Naive thymus-derived CD4-positive, alpha-beta T cell (primary cell): ENCODE data around the gene PRXL2A. TPM values are rescaled to one million over a fixed set of nuclear protein-coding genes. Genes with fewer than 3 reads are reported as not detected.

ENCODE experiments used
- ATAC-seq: fragments of 150-1000 bp; cut with Tn5 transposase; 2 replicates; pipeline ENCODE4 v1.10.0; 2021; ENCODE audit warnings: mild to moderate bottlenecking, moderate library complexity
- CTCF ChIA-PET: fragments of 350-600 bp; sonication (Branson Sonifier 250); formaldehyde crosslinking; loops from one replicate; lab custom pipeline; 2021; ENCODE audit warnings: antibody characterized with exemption; lab: Charles Lee
- POLR2A ChIA-PET: fragments of 350-600 bp; sonication (Branson Sonifier 250); formaldehyde crosslinking; loops from one replicate; lab custom pipeline; 2021; ENCODE audit warnings: antibody characterized with exemption, inconsistent platforms; lab: Charles Lee
- DNase-seq, 9 donors: peaks; one replicate each; pipeline versions ENCODE4 v3.0.0 to v3.0.0-alpha.2; 2020 to 2022; ENCODE audit warnings: mixed read lengths in 1 of 9
- H3K27ac ChIP-seq: one replicate; pipeline ENCODE4 v1.7.0; 2013; ENCODE audit warnings: mild to moderate bottlenecking, low read depth, low read length, moderate library complexity
- H3K27me3 ChIP-seq, 2 donors: one replicate each; pipeline ENCODE4 v1.7.0; 2013; ENCODE audit warnings: low read length in 2 of 2, mild to moderate bottlenecking in 2 of 2, moderate library complexity in 2 of 2; ENCODE audit not compliant: control insufficient read depth in 2 of 2, insufficient read depth in 2 of 2
- H3K36me3 ChIP-seq, 3 experiments: 1 replicate in 2 of 3; 2 replicates in 1 of 3; pipeline ENCODE4 v1.7.0; 2013; ENCODE audit warnings: low read length in 3 of 3, mild to moderate bottlenecking in 3 of 3, moderate library complexity in 1 of 3; ENCODE audit not compliant: insufficient read depth in 3 of 3, control insufficient read depth in 2 of 3
- H3K4me1 ChIP-seq, 2 donors: one replicate each; pipeline ENCODE4 v1.7.0; 2013; ENCODE audit warnings: low read length in 2 of 2, mild to moderate bottlenecking in 2 of 2, moderate library complexity in 1 of 2; ENCODE audit not compliant: control insufficient read depth in 2 of 2, insufficient read depth in 2 of 2
- H3K4me3 ChIP-seq: 2 replicates; pipeline ENCODE4 v1.7.0; 2013; ENCODE audit warnings: mild to moderate bottlenecking, low read length
- H3K9me3 ChIP-seq, 3 experiments: 1 replicate in 2 of 3; 2 replicates in 1 of 3; pipeline ENCODE4 v1.7.0; 2013; ENCODE audit warnings: low read length in 3 of 3; ENCODE audit not compliant: control insufficient read depth in 2 of 3
- H3K27ac Mint-ChIP-seq, 9 donors: one replicate each; pipeline ENCODE4 v1.8.0; 2020 to 2022; ENCODE audit warnings: mixed read lengths in 9 of 9, mild to moderate bottlenecking in 8 of 9, moderate library complexity in 5 of 9, inconsistent platforms in 2 of 9
- H3K27me3 Mint-ChIP-seq, 5 donors: one replicate each; pipeline ENCODE4 v1.8.0; 2021 to 2022; ENCODE audit warnings: mixed read lengths in 5 of 5, mild to moderate bottlenecking in 1 of 5
- H3K36me3 Mint-ChIP-seq, 5 donors: one replicate each; pipeline ENCODE4 v1.8.0; 2020 to 2022; ENCODE audit warnings: mixed read lengths in 5 of 5, mild to moderate bottlenecking in 3 of 5, inconsistent platforms in 1 of 5
- H3K4me1 Mint-ChIP-seq, 7 donors: one replicate each; pipeline ENCODE4 v1.8.0; 2020 to 2022; ENCODE audit warnings: mixed read lengths in 7 of 7, mild to moderate bottlenecking in 3 of 7, inconsistent platforms in 1 of 7
- H3K4me3 Mint-ChIP-seq, 10 donors: one replicate each; pipeline ENCODE4 v1.8.0; 2020 to 2022; ENCODE audit warnings: mild to moderate bottlenecking in 10 of 10, mixed read lengths in 10 of 10, moderate library complexity in 6 of 10, inconsistent platforms in 2 of 10
- H3K9me3 Mint-ChIP-seq, 11 donors: one replicate each; pipeline ENCODE4 v1.8.0; 2020 to 2022; ENCODE audit warnings: mixed read lengths in 11 of 11, mild to moderate bottlenecking in 4 of 11, inconsistent platforms in 1 of 11, moderate library complexity in 1 of 11
- intact Hi-C, 2 donors: fragments of 100-400 bp; cut with micrococcal nuclease; formaldehyde crosslinking; loops; one replicate each; pipeline ENCODE4 v1.15.1; 2023
- polyA plus RNA-seq, 2 donors: library from polyadenylated mRNA; unstranded; fragments of 300-500 nt; fragmentation: Illumina TruSeq; gene quantifications; one replicate each; pipeline ENCODE4 v1.2.3, GENCODE V29; 2021
- total RNA-seq, 6 experiments: library from RNA in 5 of 6; stranded (reverse) in 5 of 6; gene quantifications; 1 replicate in 5 of 6; 2 replicates in 1 of 6; pipeline ENCODE4 v1.2.3 and lab custom pipeline; 2021 to 2026

Gene PRXL2A
- total and polyA plus RNA-seq, 7 experiments from 2014 or later, result 5.6 to 20.1 (median 8.6) TPM

GRCh38 chr10:80373502-80373901, 34.8 kb upstream of the PRXL2A start:
- no peaks in the 10 kb centered on the region for H3K9me3 ChIP-seq
- Mint-ChIP-seq H3K4me1 (peaks cover 2 to 18% (median 9%) of the 10 kb centered on the region in 7 donors), H3K27me3 (peaks cover 0 to 7% (median 0%) of the 10 kb centered on the region in 5 donors), H3K27ac (peak overlapping the region in 1 of 9 donors; percentile 52), H3K36me3 (no peaks in the 10 kb centered on the region), H3K4me3 (no peak overlapping the region), H3K9me3 (peaks cover 0 to 7% (median 0%) of the 10 kb centered on the region in 11 donors)
- CTCF ChIA-PET, result no interaction called here
- H3K36me3 ChIP-seq, result no peaks in the 10 kb centered on the region
- H3K27ac ChIP-seq, result no peak overlapping the region
- POLR2A ChIA-PET, result interaction anchor here (1.6 kb wide), 1 partner anchor 34 kb away, joined by 3 read pairs; the partner anchor contains the start of gene PRXL2A
- H3K27me3 ChIP-seq, result no peaks in the 10 kb centered on the region
- H3K4me3 ChIP-seq, result no peak overlapping the region
- no peak for ATAC-seq
- peaks cover 0 to 1% of the 10 kb centered on the region in 2 donors for H3K4me1 ChIP-seq
- no peak for DNase-seq
- intact Hi-C loops, result no loop called here

- Mint-ChIP-seq H3K4me1 (peaks cover 10 to 31% (median 26%) of the 10 kb centered on the region in 7 donors), H3K4me3 (no peak overlapping the region), H3K27ac (peak overlapping the region in 4 of 9 donors; percentile 19 to 56 (median 44)), H3K9me3 (no peaks in the 10 kb centered on the region), H3K36me3 (no peaks in the 10 kb centered on the region), H3K27me3 (peaks cover 0 to 8% (median 0%) of the 10 kb centered on the region in 5 donors)
- intact Hi-C loops, result loop anchor here (5.0 to 10.0 kb wide), 4 partner anchors 153 to 1458 kb away; no protein-coding TSS in a partner anchor
- ChIA-PET CTCF (interaction anchor here (0.8 to 1.2 kb wide), 2 partner anchors 65 to 206 kb away, joined by 3 to 4 read pairs; no protein-coding TSS in a partner anchor), POLR2A (interaction anchor here (0.6 kb wide), 1 partner anchor 576 kb away, joined by 3 read pairs; no protein-coding TSS in a partner anchor)
- no peaks in the 10 kb centered on the region for H3K27me3 ChIP-seq
- DNase-seq, result no peak
- H3K4me1 ChIP-seq, result peaks cover 0 to 16% of the 10 kb centered on the region in 2 donors
- no peak for ATAC-seq
- no peaks in the 10 kb centered on the region for H3K36me3 ChIP-seq
- no peak overlapping the region for H3K27ac ChIP-seq
- H3K4me3 ChIP-seq, result no peak overlapping the region
- H3K9me3 ChIP-seq, result no peaks in the 10 kb centered on the region
These were observed 28.6 kb upstream of the PRXL2A start for GRCh38 chr10:80379701-80380100.

- POLR2A ChIA-PET, result interaction anchor here (0.6 kb wide), 1 partner anchor 577 kb away, joined by 3 read pairs; no protein-coding TSS in a partner anchor
- no peak for ATAC-seq
These were observed 28.2 kb upstream of the PRXL2A start for GRCh38 chr10:80380185-80380584.

GRCh38 chr10:80382989-80383388, 25.4 kb upstream of the PRXL2A start:
- CTCF ChIA-PET, result interaction anchor here (0.6 to 2.7 kb wide), 9 partner anchors 60 to 543 kb away, joined by 3 to 17 read pairs (median 3); no protein-coding TSS in a partner anchor
- DNase-seq, result peak in 8 of 9 donors; percentile 34 to 79 (median 63)
- POLR2A ChIA-PET, result interaction anchor here (0.6 to 1.0 kb wide), 3 partner anchors 61 to 127 kb away, joined by 3 read pairs; no protein-coding TSS in a partner anchor
- Histone ChIP-seq H3K4me3 (no peak overlapping the region), H3K27me3 (no peaks in the 10 kb centered on the region), H3K27ac (no peak overlapping the region), H3K36me3 (no peaks in the 10 kb centered on the region), H3K4me1 (peaks cover 0 to 16% of the 10 kb centered on the region in 2 donors), H3K9me3 (no peaks in the 10 kb centered on the region)
- H3K4me3 Mint-ChIP-seq, result peak overlapping the region in 5 of 10 donors; percentile 10 to 53 (median 45)
- H3K4me1 Mint-ChIP-seq, result peaks cover 10 to 24% (median 19%) of the 10 kb centered on the region in 7 donors
- H3K27ac Mint-ChIP-seq, result peak overlapping the region in 8 of 9 donors; percentile 14 to 85 (median 74)
- peaks cover 0 to 8% (median 0%) of the 10 kb centered on the region in 5 donors for H3K27me3 Mint-ChIP-seq
- H3K9me3 Mint-ChIP-seq, result no peaks in the 10 kb centered on the region
- peak; percentile 65 for ATAC-seq
- no peaks in the 10 kb centered on the region for H3K36me3 Mint-ChIP-seq
- intact Hi-C loops, result loop anchor here (1.0 to 10.0 kb wide), 14 partner anchors 26 to 1454 kb away; partner anchors contain the start of gene PRXL2A (in 1 of the 2)

More at GRCh38 chr10:80380185-80380584, 28.2 kb upstream of the PRXL2A start:
- H3K27me3 Mint-ChIP-seq, result peaks cover 0 to 8% (median 0%) of the 10 kb centered on the region in 5 donors
- no peaks in the 10 kb centered on the region for H3K9me3 Mint-ChIP-seq
- no peak overlapping the region for H3K4me3 Mint-ChIP-seq
- Histone ChIP-seq H3K36me3 (no peaks in the 10 kb centered on the region), H3K27ac (no peak overlapping the region), H3K4me1 (peaks cover 0 to 16% of the 10 kb centered on the region in 2 donors), H3K4me3 (no peak overlapping the region), H3K9me3 (no peaks in the 10 kb centered on the region), H3K27me3 (no peaks in the 10 kb centered on the region)
- H3K27ac Mint-ChIP-seq, result peak overlapping the region in 2 of 9 donors; percentile 14 to 43
- intact Hi-C loops, result loop anchor here (5.0 to 10.0 kb wide), 3 partner anchors 152 to 1457 kb away; no protein-coding TSS in a partner anchor
- H3K36me3 Mint-ChIP-seq, result no peaks in the 10 kb centered on the region
- peaks cover 10 to 31% (median 26%) of the 10 kb centered on the region in 7 donors for H3K4me1 Mint-ChIP-seq
- CTCF ChIA-PET, result interaction anchor here (0.8 to 1.2 kb wide), 3 partner anchors 11 to 205 kb away, joined by 3 to 4 read pairs (median 4); no protein-coding TSS in a partner anchor
- DNase-seq, result no peak

GRCh38 chr10:80390740-80391139, 17.6 kb upstream of the PRXL2A start:
- Histone ChIP-seq H3K4me1 (no peaks in the 10 kb centered on the region), H3K4me3 (no peak overlapping the region), H3K27me3 (no peaks in the 10 kb centered on the region), H3K36me3 (no peaks in the 10 kb centered on the region), H3K27ac (no peak overlapping the region), H3K9me3 (no peaks in the 10 kb centered on the region)
- ATAC-seq (no peak), DNase-seq (no peak)
- peaks cover 0 to 14% (median 0%) of the 10 kb centered on the region in 5 donors for H3K27me3 Mint-ChIP-seq
- no peaks in the 10 kb centered on the region for H3K36me3 Mint-ChIP-seq
- intact Hi-C loops, result no loop called here
- H3K4me1 Mint-ChIP-seq, result no peaks in the 10 kb centered on the region
- H3K27ac Mint-ChIP-seq, result no peak overlapping the region
- no peaks in the 10 kb centered on the region for H3K9me3 Mint-ChIP-seq
- no peak overlapping the region for H3K4me3 Mint-ChIP-seq
- ChIA-PET POLR2A (no interaction called here), CTCF (interaction anchor here (1.1 kb wide), 1 partner anchor 10 kb away, joined by 4 read pairs; no protein-coding TSS in a partner anchor)

GRCh38 chr10:80392250-80392649, 16.1 kb upstream of the PRXL2A start:
- Mint-ChIP-seq H3K4me1 (no peaks in the 10 kb centered on the region), H3K9me3 (no peaks in the 10 kb centered on the region), H3K4me3 (no peak overlapping the region), H3K36me3 (no peaks in the 10 kb centered on the region), H3K27me3 (peaks cover 0 to 18% (median 0%) of the 10 kb centered on the region in 5 donors), H3K27ac (no peak overlapping the region)
- ATAC-seq (no peak), DNase-seq (no peak)
- no peak overlapping the region for H3K27ac ChIP-seq
- CTCF ChIA-PET, result no interaction called here
- H3K36me3 ChIP-seq, result no peaks in the 10 kb centered on the region
- H3K27me3 ChIP-seq, result no peaks in the 10 kb centered on the region
- H3K4me1 ChIP-seq, result no peaks in the 10 kb centered on the region
- intact Hi-C loops, result no loop called here
- H3K4me3 ChIP-seq, result no peak overlapping the region
- H3K9me3 ChIP-seq, result no peaks in the 10 kb centered on the region
- POLR2A ChIA-PET, result no interaction called here
